Stromal cell of bone marrow (primary cell): ENCODE measurements around the gene ITIH1.

Source experiments
- DNase-seq: peaks from one replicate; pipeline ENCODE4 v3.0.0-alpha.2; 2012; ENCODE audit warnings: low read depth

Gene ITIH1

GRCh38 chr3:52813810-52814209, 36.4 kb downstream of the ITIH1 start:
- DNase-seq = no peak

GRCh38 chr3:52816199-52816598, 38.8 kb downstream of the ITIH1 start:
- DNase-seq = no peak

- no peak for DNase-seq
These were observed 39.3 kb downstream of the ITIH1 start for GRCh38 chr3:52816654-52817053.

- DNase-seq = no peak
These were observed 39.8 kb downstream of the ITIH1 start for GRCh38 chr3:52817221-52817620.

GRCh38 chr3:52817860-52818259, 40.5 kb downstream of the ITIH1 start:
- no peak for DNase-seq

- DNase-seq = no peak
These were observed 42.5 kb downstream of the ITIH1 start for GRCh38 chr3:52819936-52820335.

- no peak for DNase-seq
These were observed 43.3 kb downstream of the ITIH1 start for GRCh38 chr3:52820736-52821135.

- no peak for DNase-seq
These were observed 45.0 kb downstream of the ITIH1 start for GRCh38 chr3:52822363-52822762.

GRCh38 chr3:52824037-52824436, 46.6 kb downstream of the ITIH1 start:
- DNase-seq = no peak

- no peak for DNase-seq
These were observed 50.0 kb downstream of the ITIH1 start for GRCh38 chr3:52827441-52827840.

GRCh38 chr3:52827866-52828376, 50.5 kb downstream of the ITIH1 start:
- no peak for DNase-seq

- no peak for DNase-seq
These were observed 52.1 kb downstream of the ITIH1 start for GRCh38 chr3:52829482-52829881.

- no peak for DNase-seq
These were observed 52.6 kb downstream of the ITIH1 start for GRCh38 chr3:52829906-52830463.

- no peak for DNase-seq
These were observed 53.3 kb downstream of the ITIH1 start, which contains the start of gene ITIH4 for GRCh38 chr3:52830535-52831258. Gene ITIH4 (minus strand): TSS chr3:52830672. CDS start chr3:52830642, 30 bp downstream.

- DNase-seq = peak; percentile 50
These were observed 54.3 kb downstream of the ITIH1 start for GRCh38 chr3:52831500-52832301.

GRCh38 chr3:52833202-52833601, 55.8 kb downstream of the ITIH1 start:
- no peak for DNase-seq

GRCh38 chr3:52834871-52835501, 57.6 kb downstream of the ITIH1 start, which contains the start of gene MUSTN1:
Gene MUSTN1 (minus strand): TSS chr3:52835019. CDS start chr3:52834948, 71 bp downstream.
- no peak for DNase-seq

GRCh38 chr3:52835766-52836470, 58.5 kb downstream of the ITIH1 start:
- DNase-seq = no peak

GRCh38 chr3:52836471-52836845, 59.1 kb downstream of the ITIH1 start:
- DNase-seq = no peak

GRCh38 chr3:52836986-52837385, 59.6 kb downstream of the ITIH1 start:
- no peak for DNase-seq

GRCh38 chr3:52838561-52839267, 61.3 kb downstream of the ITIH1 start:
- DNase-seq = no peak
